Measurements from ENCODE around the gene FBXO15.

DNA sequence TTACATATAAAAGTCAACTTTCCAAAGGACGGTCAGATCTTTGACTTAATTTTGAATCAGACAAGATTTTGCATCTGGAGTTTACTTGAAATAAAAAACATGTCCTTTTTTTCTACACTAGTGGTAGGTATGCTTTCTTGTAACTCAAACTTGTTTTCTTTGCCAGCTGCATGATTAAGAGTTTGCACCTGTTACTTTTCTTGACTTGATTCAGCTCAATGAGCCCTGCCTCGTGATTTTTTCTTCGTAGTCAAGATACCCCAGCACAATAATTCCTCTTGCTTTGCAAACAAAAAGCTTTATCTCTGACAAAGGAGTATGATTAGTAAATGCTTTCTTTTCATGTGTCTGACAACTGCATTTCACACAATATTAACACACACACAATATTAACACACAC lies 82.3 kb downstream of the FBXO15 start:
- TF ChIP-seq CTCF (IDR thresholded peaks at IDR 0.05), result no peak
- TF ChIP-seq EP300 (IDR thresholded peaks at IDR 0.05), result no peak
- TF ChIP-seq POLR2A (IDR thresholded peaks at IDR 0.05), result no peak
- TF ChIP-seq POLR2AphosphoS5 (IDR thresholded peaks at IDR 0.05), result no peak
